Astrocyte (in vitro differentiated cells and primary cell): ENCODE results near the gene EYS.

Experiments
- EZH2 ChIP-seq: IDR thresholded peaks from 2 replicates; pipeline ENCODE4 v1.6.1; 2012; ENCODE audit warnings: mild to moderate bottlenecking, low read length, inconsistent platforms; ENCODE audit not compliant: insufficient read depth
- TF ChIP-seq, protein P1 (sequence below): IDR thresholded peaks from 2 replicates; pipeline ENCODE4 v1.5.1; 2011; ENCODE audit warnings: low read depth, mild to moderate bottlenecking, inconsistent platforms, low read length, moderate library complexity; ENCODE audit not compliant: insufficient read depth

DNA sequence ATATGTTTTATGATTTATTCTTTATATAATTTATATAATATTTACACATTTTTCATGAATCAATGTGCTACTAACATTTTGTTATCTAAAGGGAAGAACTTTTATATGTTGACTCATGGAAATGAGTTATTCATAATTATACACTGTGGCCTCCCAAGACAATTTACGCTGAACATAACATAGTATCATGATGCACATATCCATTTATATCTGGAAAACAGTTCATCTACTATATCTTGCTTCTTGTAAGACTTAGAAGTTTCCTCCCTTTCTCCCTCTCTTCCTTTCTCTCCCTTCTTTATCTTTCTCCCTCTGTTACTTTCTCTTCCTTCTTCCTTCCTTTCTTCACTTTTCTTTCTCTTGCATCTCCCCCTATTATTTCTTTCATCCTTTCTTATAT, 1.1 kb upstream of the EYS start:
- TF ChIP-seq, protein P1, sequence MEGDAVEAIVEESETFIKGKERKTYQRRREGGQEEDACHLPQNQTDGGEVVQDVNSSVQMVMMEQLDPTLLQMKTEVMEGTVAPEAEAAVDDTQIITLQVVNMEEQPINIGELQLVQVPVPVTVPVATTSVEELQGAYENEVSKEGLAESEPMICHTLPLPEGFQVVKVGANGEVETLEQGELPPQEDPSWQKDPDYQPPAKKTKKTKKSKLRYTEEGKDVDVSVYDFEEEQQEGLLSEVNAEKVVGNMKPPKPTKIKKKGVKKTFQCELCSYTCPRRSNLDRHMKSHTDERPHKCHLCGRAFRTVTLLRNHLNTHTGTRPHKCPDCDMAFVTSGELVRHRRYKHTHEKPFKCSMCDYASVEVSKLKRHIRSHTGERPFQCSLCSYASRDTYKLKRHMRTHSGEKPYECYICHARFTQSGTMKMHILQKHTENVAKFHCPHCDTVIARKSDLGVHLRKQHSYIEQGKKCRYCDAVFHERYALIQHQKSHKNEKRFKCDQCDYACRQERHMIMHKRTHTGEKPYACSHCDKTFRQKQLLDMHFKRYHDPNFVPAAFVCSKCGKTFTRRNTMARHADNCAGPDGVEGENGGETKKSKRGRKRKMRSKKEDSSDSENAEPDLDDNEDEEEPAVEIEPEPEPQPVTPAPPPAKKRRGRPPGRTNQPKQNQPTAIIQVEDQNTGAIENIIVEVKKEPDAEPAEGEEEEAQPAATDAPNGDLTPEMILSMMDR, result no peak
- no peak for TF ChIP-seq EZH2
